GM21367 (cell line): Measurements from ENCODE around the gene B3GAT2.
"Not testable (repeated sequence)": the region's sequence is repeated elsewhere in the genome, so short reads cannot be mapped to it uniquely, and the experiment has no call there.

Source experiments
- ATAC-seq: cut with Tn5 transposase; IDR thresholded peaks from one replicate; pipeline ENCODE4 v1.9.1; 2021; ENCODE audit not compliant: unreplicated experiment

B3GAT2 gene

GRCh38 chr6:70956451-70957283 is at the start of gene B3GAT2:
Gene B3GAT2 (minus strand): TSS chr6:70957060. CDS start chr6:70956429, 631 bp downstream.
- peak; percentile 5 for ATAC-seq

GRCh38 chr6:70998148-70998547 is 41.3 kb upstream of the B3GAT2 start:
- ATAC-seq, result no peak

- ATAC-seq, result no peak
Observed at GRCh38 chr6:70997379-70997778, 40.5 kb upstream of the B3GAT2 start.

GRCh38 chr6:70996106-70996505 is 39.2 kb upstream of the B3GAT2 start:
- no peak for ATAC-seq

GRCh38 chr6:70995411-70995810 is 38.6 kb upstream of the B3GAT2 start:
- no peak for ATAC-seq

GRCh38 chr6:70991253-70991652 is 34.4 kb upstream of the B3GAT2 start:
- ATAC-seq, result no peak

- ATAC-seq, result no peak
Observed at GRCh38 chr6:70985156-70985555, 28.3 kb upstream of the B3GAT2 start.

- ATAC-seq, result no peak
Observed at GRCh38 chr6:70982747-70983146, 25.9 kb upstream of the B3GAT2 start.

- no peak for ATAC-seq
Observed at GRCh38 chr6:70980727-70981126, 23.9 kb upstream of the B3GAT2 start.

GRCh38 chr6:70973604-70974003 is 16.7 kb upstream of the B3GAT2 start:
- no peak for ATAC-seq

GRCh38 chr6:70967049-70967448 is 10.2 kb upstream of the B3GAT2 start:
- ATAC-seq, result no peak

GRCh38 chr6:70957284-70957617 is 391 bp upstream of the B3GAT2 start:
- ATAC-seq, result no peak

- ATAC-seq, result no peak
Observed at GRCh38 chr6:70956191-70956450, 739 bp downstream of the B3GAT2 start.

GRCh38 chr6:70955441-70956190 is 1.2 kb downstream of the B3GAT2 start:
- ATAC-seq, result peak; percentile 96

GRCh38 chr6:70954750-70955149 is 2.1 kb downstream of the B3GAT2 start:
- no peak for ATAC-seq

GRCh38 chr6:70954176-70954575 is 2.7 kb downstream of the B3GAT2 start:
- no peak for ATAC-seq

- no peak for ATAC-seq
Observed at GRCh38 chr6:70952608-70953165, 4.2 kb downstream of the B3GAT2 start.

- ATAC-seq, result not testable (repeated sequence)
Observed at GRCh38 chr6:70944321-70944720, 12.5 kb downstream of the B3GAT2 start.

- no peak for ATAC-seq
Observed at GRCh38 chr6:70933853-70934252, 23.0 kb downstream of the B3GAT2 start.

- ATAC-seq, result no peak
Observed at GRCh38 chr6:70905742-70906141, 51.1 kb downstream of the B3GAT2 start.

GRCh38 chr6:70903665-70904452 is 53.0 kb downstream of the B3GAT2 start:
- no peak for ATAC-seq
